Neural cell (in vitro differentiated cells): ENCODE measurements around the gene SNCAIP. TPM values are rescaled to one million over a fixed set of nuclear protein-coding genes. Genes with fewer than 3 reads are reported as not detected.

Experiments used
- H2AFZ ChIP-seq: fragments of 200-600, 300-800 bp; sonication (generic), shearing (Covaris generic); 2 replicates; pipeline ENCODE4 v1.6.0; 2014; ENCODE audit warnings: low read depth, mild to moderate bottlenecking, antibody characterized with exemption, low read length, moderate library complexity
- H3F3A ChIP-seq: fragments of 200-600 bp; shearing (Covaris generic); 2 replicates; pipeline ENCODE4 v1.6.1; 2016; ENCODE audit warnings: mild to moderate bottlenecking, moderate library complexity, mixed read lengths, antibody characterized with exemption, low read length; ENCODE audit not compliant: insufficient read depth, poor library complexity, severe bottlenecking
- H3K27ac ChIP-seq: fragments of 200-600, 300-800 bp; sonication (generic), shearing (Covaris generic); 2 replicates; pipeline ENCODE4 v1.5.1; 2014; ENCODE audit warnings: mild to moderate bottlenecking, low read length, moderate library complexity
- H3K27me3 ChIP-seq: fragments of 300-800, 200-600 bp; sonication (generic), shearing (Covaris generic); 2 replicates; pipeline ENCODE4 v1.6.0; 2014; ENCODE audit warnings: mild to moderate bottlenecking, low read depth, low read length, moderate library complexity; ENCODE audit not compliant: insufficient read depth
- H3K36me3 ChIP-seq: fragments of 300-800, 200-600 bp; sonication (generic), shearing (Covaris generic); 2 replicates; pipeline ENCODE4 v1.5.1; 2014; ENCODE audit warnings: mild to moderate bottlenecking, antibody characterized with exemption, low read length, moderate library complexity; ENCODE audit not compliant: insufficient read depth
- H3K4me2 ChIP-seq: fragments of 300-800, 200-600 bp; sonication (generic), shearing (Covaris generic); 2 replicates; pipeline ENCODE4 v1.6.0; 2014; ENCODE audit warnings: mild to moderate bottlenecking, low read length
- H3K4me3 ChIP-seq: fragments of 300-800, 200-600 bp; sonication (generic), shearing (Covaris generic); 2 replicates; pipeline ENCODE4 v1.5.1; 2014; ENCODE audit warnings: mild to moderate bottlenecking, low read length, moderate library complexity
- H3K79me2 ChIP-seq: fragments of 200-600 bp; shearing (Covaris generic); replicated peaks from 2 replicates; pipeline ENCODE4 v1.6.0; 2014; ENCODE audit warnings: mild to moderate bottlenecking, low read length, moderate library complexity; ENCODE audit not compliant: insufficient read depth
- H3K9ac ChIP-seq: fragments of 300-800, 200-600 bp; sonication (generic), shearing (Covaris generic); 2 replicates; pipeline ENCODE4 v1.6.1; 2016; ENCODE audit warnings: mild to moderate bottlenecking, low read length, mixed read lengths
- H3K9me2 ChIP-seq: fragments of 200-600 bp; shearing (Covaris generic); 2 replicates; pipeline ENCODE4 v1.6.1; 2016; ENCODE audit warnings: mild to moderate bottlenecking, low read length, mixed read lengths; ENCODE audit not compliant: insufficient read depth
- H3K9me3 ChIP-seq: fragments of 200-600, 300-800 bp; sonication (generic), shearing (Covaris generic); 2 replicates; pipeline ENCODE4 v1.6.1; 2016; ENCODE audit warnings: mild to moderate bottlenecking, mixed run types, low read length, moderate library complexity, mixed read lengths
- H4K20me1 ChIP-seq: fragments of 200-600 bp; shearing (Covaris generic); 2 replicates; pipeline ENCODE4 v1.6.1; 2016; ENCODE audit warnings: mild to moderate bottlenecking, mixed run types; ENCODE audit not compliant: insufficient read depth
- CTCF ChIP-seq: fragments of 450-650 bp; IDR thresholded peaks from 2 replicates; pipeline ENCODE4 v1.5.1; 2014; ENCODE audit warnings: antibody characterized with exemption, mild to moderate bottlenecking, moderate library complexity; ENCODE audit not compliant: poor library complexity, severe bottlenecking
- EP300 ChIP-seq: fragments of 450-650 bp; conservative IDR thresholded peaks from 2 replicates; pipeline ENCODE4 v1.6.1; 2014; ENCODE audit warnings: antibody characterized with exemption, mild to moderate bottlenecking, moderate library complexity; ENCODE audit not compliant: poor library complexity, severe bottlenecking
- EZH2 ChIP-seq: fragments of 200-600, 300-800 bp; shearing (Covaris generic), sonication (generic); IDR thresholded peaks from 2 replicates; pipeline ENCODE4 v1.6.1; 2014; ENCODE audit warnings: antibody characterized with exemption, low read length, borderline replicate concordance, mild to moderate bottlenecking; ENCODE audit not compliant: insufficient read depth, poor library complexity, severe bottlenecking
- MXI1 ChIP-seq: fragments of 450-650 bp; conservative IDR thresholded peaks from 2 replicates; pipeline ENCODE4 v1.6.1; 2014; ENCODE audit warnings: antibody characterized with exemption, mild to moderate bottlenecking; ENCODE audit not compliant: poor library complexity, severe bottlenecking
- POLR2AphosphoS5 ChIP-seq: IDR thresholded peaks from 2 replicates; pipeline ENCODE4 v1.6.1; 2012
- RAD21 ChIP-seq: fragments of 450-650 bp; conservative IDR thresholded peaks from 2 replicates; pipeline ENCODE4 v1.6.1; 2014; ENCODE audit warnings: antibody characterized with exemption, mild to moderate bottlenecking, moderate library complexity
- REST ChIP-seq: IDR thresholded peaks from 2 replicates; pipeline ENCODE4 v1.6.1; 2012; ENCODE audit warnings: borderline replicate concordance
- SMC3 ChIP-seq: fragments of 450-650 bp; conservative IDR thresholded peaks from 2 replicates; pipeline ENCODE4 v1.6.1; 2014; ENCODE audit warnings: antibody characterized with exemption, mild to moderate bottlenecking, moderate library complexity; ENCODE audit not compliant: poor library complexity
- TAF1 ChIP-seq: IDR thresholded peaks from 2 replicates; pipeline ENCODE4 v1.6.1; 2012; ENCODE audit warnings: low read depth
- polyA plus RNA-seq: library from polyadenylated mRNA; depleted of rRNA; stranded (reverse); fragments of >200 nt; gene quantifications from 2 replicates; pipeline ENCODE4 v1.2.3, GENCODE V29; 2014

The SNCAIP gene
- polyA plus RNA-seq, 1 donor from 2014 or later, result 25.6 TPM

GRCh38 chr5:122314036-122314435 is 2.0 kb downstream of the SNCAIP start:
- Histone ChIP-seq H3K9me3 (no peaks in the 10 kb centered on the region), H3F3A (peaks cover 4% of the 10 kb centered on the region), H2AFZ (no peak overlapping the region), H3K9ac (no peak overlapping the region), H3K27me3 (no peaks in the 10 kb centered on the region), H3K4me3 (peak overlapping the region; percentile 78), H3K27ac (no peak overlapping the region), H3K36me3 (peaks cover 5% of the 10 kb centered on the region), H4K20me1 (no peaks in the 10 kb centered on the region), H3K79me2 (peaks cover 38% of the 10 kb centered on the region), H3K4me2 (peak overlapping the region; percentile 88), H3K9me2 (no peaks in the 10 kb centered on the region)
- no peak for TF ChIP-seq REST
- TF ChIP-seq CTCF, result no peak
- TF ChIP-seq MXI1, result no peak
- no peak for TF ChIP-seq POLR2AphosphoS5
- no peak for TF ChIP-seq RAD21
- TF ChIP-seq EP300, result no peak
- no peak for TF ChIP-seq SMC3
- TF ChIP-seq TAF1, result no peak
- TF ChIP-seq EZH2, result no peak

- Histone ChIP-seq H3F3A (peaks cover 4% of the 10 kb centered on the region), H3K4me3 (peak overlapping the region; percentile 78)
These were observed 3.5 kb downstream of the SNCAIP start for GRCh38 chr5:122315521-122315920.

More at GRCh38 chr5:122315521-122315920, 3.5 kb downstream of the SNCAIP start:
- peaks cover 5% of the 10 kb centered on the region for H3K36me3 ChIP-seq
- H3K27ac ChIP-seq, result no peak overlapping the region
- H2AFZ ChIP-seq, result no peak overlapping the region
- no peak overlapping the region for H3K4me2 ChIP-seq
- H3K9ac ChIP-seq, result no peak overlapping the region
- no peaks in the 10 kb centered on the region for H3K27me3 ChIP-seq
- no peaks in the 10 kb centered on the region for H4K20me1 ChIP-seq
- H3K79me2 ChIP-seq, result peaks cover 38% of the 10 kb centered on the region
- no peaks in the 10 kb centered on the region for H3K9me2 ChIP-seq
- no peak for TF ChIP-seq RAD21
- no peak for TF ChIP-seq POLR2AphosphoS5
- no peak for TF ChIP-seq TAF1
- TF ChIP-seq EP300, result no peak
- TF ChIP-seq CTCF, result no peak
- no peak for TF ChIP-seq REST
- no peak for TF ChIP-seq EZH2
- no peak for TF ChIP-seq SMC3
- no peak for TF ChIP-seq MXI1
- H3K9me3 ChIP-seq, result no peaks in the 10 kb centered on the region
